Neuronal stem cell (in vitro differentiated cells): Measurements from ENCODE around the gene RELL2.

ENCODE experiments used
- DNase-seq: peaks from one replicate; pipeline ENCODE4 v3.0.0-alpha.2; 2013; ENCODE audit warnings: low spot score
- H2AFZ ChIP-seq: one replicate; pipeline ENCODE4 v1.6.1; 2013; ENCODE audit warnings: mild to moderate bottlenecking, low read length, inconsistent platforms
- H2AK5ac ChIP-seq: 2 replicates; pipeline ENCODE4 v1.6.1; 2013; ENCODE audit warnings: low read depth, mild to moderate bottlenecking, inconsistent platforms, low read length, moderate library complexity, mixed read lengths
- H2BK120ac ChIP-seq: 2 replicates; pipeline ENCODE4 v1.6.1; 2013; ENCODE audit warnings: low read depth, mild to moderate bottlenecking, inconsistent platforms, low read length, moderate library complexity, mixed read lengths
- H2BK12ac ChIP-seq: one replicate; pipeline ENCODE4 v1.6.1; 2013; ENCODE audit warnings: low read length, inconsistent platforms
- H2BK15ac ChIP-seq: 2 replicates; pipeline ENCODE4 v1.6.1; 2013; ENCODE audit warnings: mild to moderate bottlenecking, low read length, inconsistent platforms, mixed read lengths
- H2BK5ac ChIP-seq: one replicate; pipeline ENCODE4 v1.6.1; 2013; ENCODE audit warnings: inconsistent platforms, mild to moderate bottlenecking, low read length, moderate library complexity
- H3K14ac ChIP-seq: one replicate; pipeline ENCODE4 v1.6.1; 2013; ENCODE audit warnings: low read length, inconsistent platforms
- H3K18ac ChIP-seq: 2 replicates; pipeline ENCODE4 v1.6.1; 2013; ENCODE audit warnings: low read length, inconsistent platforms
- H3K23ac ChIP-seq: 2 replicates; pipeline ENCODE4 v1.6.1; 2013; ENCODE audit warnings: low read depth, mild to moderate bottlenecking, mixed read lengths, low read length, inconsistent platforms; ENCODE audit not compliant: poor library complexity
- H3K27ac ChIP-seq: replicated peaks from 3 replicates; pipeline ENCODE4 v1.5.1; 2013; ENCODE audit warnings: low read length, inconsistent platforms
- H3K27me3 ChIP-seq, 3 experiments: 2 replicates each; pipeline ENCODE4 v1.6.1; 2013; ENCODE audit warnings: low read length in 3 of 3, mild to moderate bottlenecking in 2 of 3, inconsistent platforms in 1 of 3, low read depth in 1 of 3, mixed read lengths in 1 of 3, moderate library complexity in 1 of 3; ENCODE audit not compliant: control insufficient read depth in 3 of 3, insufficient read depth in 3 of 3
- H3K36me3 ChIP-seq, 2 donors: replicated peaks in 1 of 2; 2 replicates each; pipeline ENCODE4 v1.6.1; 2013; ENCODE audit warnings: low read length in 2 of 2; ENCODE audit not compliant: control insufficient read depth in 2 of 2, insufficient read depth in 2 of 2
- H3K4ac ChIP-seq: 2 replicates; pipeline ENCODE4 v1.6.1; 2013; ENCODE audit warnings: inconsistent platforms, mild to moderate bottlenecking, low read length, moderate library complexity
- H3K4me1 ChIP-seq, 2 donors: 1 replicate in 1 of 2; 2 replicates in 1 of 2; pipeline ENCODE4 v1.6.1; 2013; ENCODE audit warnings: low read length in 2 of 2, low read depth in 1 of 2; ENCODE audit not compliant: control insufficient read depth in 2 of 2, insufficient read depth in 1 of 2
- H3K4me2 ChIP-seq: one replicate; pipeline ENCODE4 v1.6.1; 2013; ENCODE audit warnings: mild to moderate bottlenecking, low read length, inconsistent platforms; ENCODE audit not compliant: insufficient read depth, poor library complexity, severe bottlenecking
- H3K4me3 ChIP-seq, 2 donors: 2 replicates each; pipeline ENCODE4 v1.5.1; 2013; ENCODE audit warnings: low read length in 2 of 2, mild to moderate bottlenecking in 2 of 2, inconsistent platforms in 1 of 2, moderate library complexity in 1 of 2
- H3K79me1 ChIP-seq: one replicate; pipeline ENCODE4 v1.6.1; 2013; ENCODE audit warnings: low read depth, mild to moderate bottlenecking, inconsistent platforms, low read length, moderate library complexity
- H3K9ac ChIP-seq: one replicate; pipeline ENCODE4 v1.6.1; 2013; ENCODE audit warnings: mild to moderate bottlenecking, low read depth, low read length, inconsistent platforms; ENCODE audit not compliant: poor library complexity
- H3K9me3 ChIP-seq, 2 donors: replicated peaks in 1 of 2; 2 replicates each; pipeline versions ENCODE3 to v1.6.1; 2013; ENCODE audit warnings: low read length in 2 of 2, mild to moderate bottlenecking in 2 of 2, inconsistent platforms in 1 of 2, low read depth in 1 of 2, mixed read lengths in 1 of 2, moderate library complexity in 1 of 2; ENCODE audit not compliant: control insufficient read depth in 2 of 2, insufficient read depth in 1 of 2
- H4K8ac ChIP-seq: one replicate; pipeline ENCODE4 v1.6.1; 2013; ENCODE audit warnings: low read depth, mild to moderate bottlenecking, inconsistent platforms, low read length, moderate library complexity
- H4K91ac ChIP-seq: one replicate; pipeline ENCODE4 v1.6.1; 2013; ENCODE audit warnings: low read length, low read depth, mild to moderate bottlenecking, inconsistent platforms; ENCODE audit not compliant: poor library complexity
- WGBS, 2 donors: extraction: QIAGEN DNeasy Blood & Tissue Kit; methylation state at CpG; one replicate each; pipeline ENCODE4 v1.1.7; 2013; ENCODE audit warnings: missing lambda C conversion rate in 2 of 2, mixed read lengths in 1 of 2; ENCODE audit not compliant: insufficient read length in 2 of 2, insufficient replicate concordance in 1 of 2; ENCODE audit errors: extremely low coverage in 2 of 2; 5-methylcytosine and 5-hydroxymethylcytosine counted together

RELL2 gene

DNA sequence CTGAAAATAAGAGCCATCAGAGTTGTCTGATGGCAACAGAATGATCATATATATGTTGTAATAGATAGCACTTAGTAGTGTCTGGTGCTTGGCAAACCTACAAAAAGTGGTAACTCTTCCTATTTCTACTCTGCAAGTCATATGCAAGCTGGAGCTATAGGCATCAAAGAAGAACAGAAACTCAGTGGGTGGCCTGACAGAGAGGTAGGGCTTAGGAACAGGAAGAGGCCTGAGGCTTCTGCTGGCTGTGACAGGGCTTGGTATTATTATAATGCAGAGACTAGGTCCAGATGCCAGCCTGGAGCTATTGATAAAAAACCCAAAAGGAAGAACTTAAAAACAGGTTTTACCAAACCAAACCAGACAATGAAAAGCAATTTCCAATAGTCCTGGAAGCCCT lies 13.6 kb upstream of the RELL2 start:
- Histone ChIP-seq H2BK120ac (no peak overlapping the region), H3K27me3 (no peaks in the 10 kb centered on the region), H3K36me3 (peaks cover 28 to 86% of the 10 kb centered on the region in 2 donors), H3K9me3 (no peaks in the 10 kb centered on the region), H4K91ac (no peak overlapping the region), H2AFZ (no peak overlapping the region), H3K4me2 (no peak overlapping the region), H3K4me3 (no peak overlapping the region), H3K4me1 (no peaks in the 10 kb centered on the region), H3K27ac (no peak overlapping the region), H3K9ac (no peak overlapping the region), H2AK5ac (no peak overlapping the region), H2BK5ac (no peak overlapping the region), H3K4ac (no peak overlapping the region), H3K14ac (no peak overlapping the region), H4K8ac (no peak overlapping the region), H3K18ac (no peak overlapping the region), H3K23ac (no peak overlapping the region), H3K79me1 (no peaks in the 10 kb centered on the region), H2BK12ac (no peak overlapping the region), H2BK15ac (no peak overlapping the region)
- no peak for DNase-seq

DNA sequence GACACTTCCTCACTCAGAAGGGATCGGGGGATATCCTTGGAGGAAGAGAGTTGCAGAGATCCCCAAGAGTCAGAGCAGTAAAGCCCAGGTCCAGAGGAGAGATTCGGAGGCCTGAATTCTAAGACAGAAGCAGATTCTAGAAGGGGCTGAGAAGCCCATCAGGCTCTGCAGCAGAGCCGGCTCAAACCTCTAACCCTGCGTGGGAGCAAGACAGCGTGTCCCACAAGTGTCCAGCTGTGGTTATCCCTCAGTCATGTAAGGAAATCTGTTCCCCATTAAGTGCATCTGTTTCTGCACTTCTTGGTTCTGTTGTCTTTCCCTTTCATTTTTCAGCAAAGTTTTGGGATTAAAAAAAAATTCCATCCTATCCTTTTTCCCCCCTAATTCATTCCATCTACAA lies 13.2 kb upstream of the RELL2 start:
- Histone ChIP-seq H3K9me3 (no peaks in the 10 kb centered on the region), H3K18ac (no peak overlapping the region), H3K9ac (no peak overlapping the region), H4K91ac (no peak overlapping the region), H3K4me3 (no peak overlapping the region), H3K23ac (no peak overlapping the region), H2AFZ (no peak overlapping the region), H3K79me1 (no peaks in the 10 kb centered on the region), H4K8ac (no peak overlapping the region), H3K4me1 (no peaks in the 10 kb centered on the region), H2BK5ac (no peak overlapping the region), H3K4me2 (no peak overlapping the region), H2BK15ac (no peak overlapping the region), H3K27me3 (no peaks in the 10 kb centered on the region), H3K4ac (no peak overlapping the region), H2BK12ac (no peak overlapping the region), H3K14ac (no peak overlapping the region), H2BK120ac (no peak overlapping the region), H2AK5ac (no peak overlapping the region), H3K27ac (no peak overlapping the region), H3K36me3 (peaks cover 32 to 91% of the 10 kb centered on the region in 2 donors)
- no CpG with 5 or more reads among the region's 5 CpGs for WGBS, 2 donors
- DNase-seq = no peak

DNA sequence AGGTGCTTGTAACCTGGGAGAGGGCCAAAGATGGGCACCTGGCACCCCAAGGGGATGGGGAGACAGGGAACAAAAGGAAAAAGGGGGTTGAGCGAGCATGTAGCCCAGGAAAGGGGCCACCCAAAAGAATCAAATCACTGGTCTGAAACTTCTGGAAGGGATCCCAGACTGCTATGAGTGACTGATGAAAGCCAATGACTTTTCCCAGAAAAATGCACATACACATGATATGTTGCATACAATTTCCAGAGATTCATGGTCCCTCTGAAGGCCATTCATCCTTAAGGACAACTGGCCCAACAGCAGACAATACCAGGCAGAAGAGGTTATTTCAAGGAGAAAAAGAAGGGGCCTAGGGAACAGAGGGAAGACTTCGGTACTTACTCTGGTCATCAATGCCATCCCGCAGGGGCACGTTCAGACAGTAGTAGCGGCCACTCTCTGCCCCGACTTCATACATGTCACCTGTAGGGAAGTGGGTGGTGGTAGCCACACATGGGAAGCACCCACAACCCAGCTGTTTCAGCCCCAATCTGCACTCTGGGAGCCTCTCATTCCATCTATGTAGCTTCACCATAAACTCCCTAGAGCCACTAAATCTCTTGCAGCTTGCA lies 8.5 kb upstream of the RELL2 start:
- Histone ChIP-seq H3K4me1 (peaks cover 0 to 2% of the 10 kb centered on the region in 2 donors), H3K9ac (no peak overlapping the region), H2BK120ac (no peak overlapping the region), H3K27ac (no peak overlapping the region), H3K4ac (no peak overlapping the region), H3K14ac (no peak overlapping the region), H3K27me3 (no peaks in the 10 kb centered on the region), H3K4me3 (no peak overlapping the region), H3K9me3 (no peaks in the 10 kb centered on the region), H2AK5ac (no peak overlapping the region), H3K36me3 (peaks cover 35 to 97% of the 10 kb centered on the region in 2 donors), H4K8ac (no peak overlapping the region), H3K79me1 (peaks cover 4% of the 10 kb centered on the region), H2BK15ac (no peak overlapping the region), H3K23ac (no peak overlapping the region), H2BK5ac (no peak overlapping the region), H3K4me2 (no peak overlapping the region), H2BK12ac (no peak overlapping the region), H2AFZ (no peak overlapping the region), H3K18ac (no peak overlapping the region), H4K91ac (no peak overlapping the region)
- no peak for DNase-seq
- no CpG with 5 or more reads among the region's 6 CpGs for WGBS, 2 donors

DNA sequence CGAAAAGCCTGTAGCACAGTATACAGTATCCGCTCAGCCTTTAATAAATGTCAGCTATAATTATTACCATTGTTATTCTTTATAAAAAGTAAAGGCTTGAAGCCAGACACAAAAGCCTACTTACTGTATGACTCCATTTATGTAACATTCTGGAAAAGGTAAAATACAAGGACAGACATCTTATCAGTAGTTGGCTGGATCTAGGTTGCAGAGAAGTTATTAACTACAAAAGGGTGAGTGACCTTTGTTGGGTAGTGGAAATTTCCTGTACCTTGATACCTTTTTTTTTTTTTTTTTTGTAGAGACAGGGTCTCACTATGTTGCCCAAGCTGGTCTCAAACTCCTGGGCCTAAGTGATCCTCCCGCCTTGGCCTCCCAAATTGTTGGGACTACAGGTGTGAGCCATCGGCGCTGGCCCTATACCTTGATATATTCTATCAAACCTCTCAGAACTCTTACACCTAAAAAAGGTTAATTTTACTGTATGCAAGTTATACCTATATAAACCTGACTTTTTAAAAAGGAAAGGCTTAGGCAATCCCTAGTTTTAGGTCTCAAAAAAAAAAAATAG lies 6.1 kb upstream of the RELL2 start:
- Histone ChIP-seq H2BK5ac (no peak overlapping the region), H2AFZ (no peak overlapping the region), H2BK120ac (no peak overlapping the region), H3K9ac (no peak overlapping the region), H3K27ac (no peak overlapping the region), H4K91ac (no peak overlapping the region), H4K8ac (no peak overlapping the region), H3K4me2 (no peak overlapping the region), H3K27me3 (no peaks in the 10 kb centered on the region), H3K4ac (no peak overlapping the region), H3K36me3 (peaks cover 29 to 92% of the 10 kb centered on the region in 2 donors), H3K14ac (no peak overlapping the region), H2BK12ac (no peak overlapping the region), H2BK15ac (no peak overlapping the region), H3K79me1 (peaks cover 4% of the 10 kb centered on the region), H3K9me3 (peaks cover 0 to 2% of the 10 kb centered on the region in 2 donors), H3K18ac (no peak overlapping the region), H3K4me3 (no peak overlapping the region), H3K23ac (no peak overlapping the region), H2AK5ac (no peak overlapping the region), H3K4me1 (peaks cover 4 to 10% of the 10 kb centered on the region in 2 donors)
- no CpG with 5 or more reads among the region's 5 CpGs for WGBS, 2 donors
- no peak for DNase-seq
